Measurements from ENCODE around the gene GH1. TPM values are rescaled to one million over a fixed set of nuclear protein-coding genes. Genes with fewer than 3 reads are reported as not detected.
A peak's percentile ranks its signal among the peaks of the same experiment; 100 is the strongest.
"Not testable (repeated sequence)": the region's sequence is repeated elsewhere in the genome, so short reads cannot be mapped to it uniquely, and the experiment has no call there.

GH1 gene
- total RNA-seq (1.7 and 2.7 TPM in 2 replicates), polyA plus RNA-seq (2.3 and 3.5 TPM in 2 replicates), polyA minus RNA-seq (0.64 and 6.6 TPM in 2 replicates)
- total RNA-seq (2013), result 2.1 TPM

GRCh38 chr17:63918789-63919305 is at the start of gene GH1:
Gene GH1 (minus strand): TSS chr17:63918839. CDS start chr17:63918776, 63 bp downstream.
- intact Hi-C loops (cut with micrococcal nuclease), result loop anchor here (1.0 to 2.0 kb wide), 5 partner anchors 12 to 106 kb away; no protein-coding TSS in a partner anchor
- not testable (repeated sequence) for DNase-seq; ATAC-seq (ENCODE audit: low read depth); H3K27me3 Mint-ChIP-seq; H3K9me3 ChIP-seq (ENCODE audit: control extremely low read depth in 1 of 3, control insufficient read depth in 2 of 3, insufficient read depth in 1 of 3, low read length in 2 of 3); H3K9ac ChIP-seq (ENCODE audit: low read length); H3K9me3 Mint-ChIP-seq (ENCODE audit: insufficient read depth); H3K27me3 ChIP-seq (replicated peaks in 1 of 4; ENCODE audit: control extremely low read depth in 1 of 4, control insufficient read depth in 3 of 4, insufficient read depth in 4 of 4, low read length in 3 of 4); H3K36me3 ChIP-seq (replicated peaks in 1 of 2; ENCODE audit: control extremely low read depth in 1 of 2, control insufficient read depth in 1 of 2, extremely low read depth in 1 of 2, insufficient read depth in 2 of 2, low read length in 1 of 2); H4K20me1 ChIP-seq (ENCODE audit: control insufficient read depth, insufficient read depth, low read length, poor library complexity, severe bottlenecking); H2AFZ ChIP-seq (ENCODE audit: insufficient read depth, low read depth, low read length, poor library complexity, severe bottlenecking)
- H3K4me3 Mint-ChIP-seq, result peak within 1 kb of the TSS; percentile 87
- peak within 1 kb of the TSS in 1 of 2 donors; percentile 18 for H3K27ac ChIP-seq (ENCODE audit: low read length in 2 of 2)
- POLR2A ChIA-PET, result interaction anchor here (1.2 to 6.8 kb wide), 10 partner anchors 9 to 156 kb away, joined by 4 to 160 read pairs (median 8); partner anchors contain the start of genes CD79B and ICAM2
- 100% methylated on average over 1 of the region's 10 CpGs for WGBS (ENCODE audit: insufficient coverage)
- H3K4me3 ChIP-seq (ENCODE audit: control extremely low read depth in 1 of 5, extremely low read depth in 1 of 5, insufficient read depth in 1 of 5, low read depth in 2 of 5, low read length in 4 of 5), result peak within 1 kb of the TSS in 3 of 5 experiments; percentile 8 to 26 (median 19)
- H3K4me1 ChIP-seq (ENCODE audit: control insufficient read depth in 2 of 2, insufficient read depth in 2 of 2, low read length in 2 of 2), result peaks cover 66 to 83% of the 10 kb centered on the region in 2 donors
- H3K27ac Mint-ChIP-seq, result peak within 1 kb of the TSS; percentile 86
- CTCF ChIA-PET, result interaction anchor here (0.9 to 26.0 kb wide), 28 partner anchors 8 to 214 kb away, joined by 3 to 834 read pairs (median 8); partner anchors contain the start of genes CD79B, CSHL1, GH2 and ICAM2
- peaks cover 72% of the 10 kb centered on the region for H3K4me1 Mint-ChIP-seq
- H3K4me2 ChIP-seq (replicated peaks; ENCODE audit: low read depth, low read length, poor library complexity, severe bottlenecking), result peak within 1 kb of the TSS; percentile 62
- H3K79me2 ChIP-seq (ENCODE audit: control insufficient read depth, insufficient read depth, low read length), result peaks cover 24% of the 10 kb centered on the region

GRCh38 chr17:63967953-63968352 is 49.3 kb upstream of the GH1 start:
- Mint-ChIP-seq H3K27me3 (peaks cover 5% of the 10 kb centered on the region), H3K4me3 (no peak overlapping the region), H3K27ac (no peak overlapping the region), H3K4me1 (peaks cover 6% of the 10 kb centered on the region), H3K9me3 (ENCODE audit: insufficient read depth) (no peaks in the 10 kb centered on the region)
- TF ChIP-seq CTCF (IDR thresholded peaks at IDR 0.05) (no peak), EZH2 (IDR thresholded peaks at IDR 0.05; ENCODE audit: borderline replicate concordance, insufficient read depth, low read depth, low read length, poor library complexity, severe bottlenecking) (no peak)
- CTCF ChIA-PET, result interaction anchor here (1.7 to 4.0 kb wide), 3 partner anchors 17 to 61 kb away, joined by 6 to 14 read pairs (median 6); no protein-coding TSS in a partner anchor
- intact Hi-C loops (cut with micrococcal nuclease), result no loop called here
- H3K79me2 ChIP-seq (ENCODE audit: control insufficient read depth, insufficient read depth, low read length), result no peaks in the 10 kb centered on the region
- H3K27me3 ChIP-seq (replicated peaks in 1 of 4; ENCODE audit: control extremely low read depth in 1 of 4, control insufficient read depth in 3 of 4, insufficient read depth in 4 of 4, low read length in 3 of 4), result peaks cover 0 to 2% (median 0%) of the 10 kb centered on the region in 4 experiments
- H3K36me3 ChIP-seq (replicated peaks in 1 of 2; ENCODE audit: control extremely low read depth in 1 of 2, control insufficient read depth in 1 of 2, extremely low read depth in 1 of 2, insufficient read depth in 2 of 2, low read length in 1 of 2), result no peaks in the 10 kb centered on the region
- no peaks in the 10 kb centered on the region for H3K9me3 ChIP-seq (ENCODE audit: control extremely low read depth in 1 of 3, control insufficient read depth in 2 of 3, insufficient read depth in 1 of 3, low read length in 2 of 3)
- POLR2A ChIA-PET, result interaction anchor here (0.8 kb wide), 1 partner anchor 12 kb away, joined by 4 read pairs; no protein-coding TSS in a partner anchor
- no peak overlapping the region for H3K4me3 ChIP-seq (ENCODE audit: control extremely low read depth in 1 of 5, extremely low read depth in 1 of 5, insufficient read depth in 1 of 5, low read depth in 2 of 5, low read length in 4 of 5)
- no peak for DNase-seq
- no peak overlapping the region for H3K4me2 ChIP-seq (replicated peaks; ENCODE audit: low read depth, low read length, poor library complexity, severe bottlenecking)
- no peaks in the 10 kb centered on the region for H4K20me1 ChIP-seq (ENCODE audit: control insufficient read depth, insufficient read depth, low read length, poor library complexity, severe bottlenecking)
- H3K9ac ChIP-seq (ENCODE audit: low read length), result no peak overlapping the region
- ATAC-seq (ENCODE audit: low read depth), result no peak
- peaks cover 5 to 10% of the 10 kb centered on the region in 2 donors for H3K4me1 ChIP-seq (ENCODE audit: control insufficient read depth in 2 of 2, insufficient read depth in 2 of 2, low read length in 2 of 2)
- no peak overlapping the region for H2AFZ ChIP-seq (ENCODE audit: insufficient read depth, low read depth, low read length, poor library complexity, severe bottlenecking)
- no peak overlapping the region for H3K27ac ChIP-seq (ENCODE audit: low read length in 2 of 2)
- WGBS (ENCODE audit: insufficient coverage), result 95% methylated on average over 19 of the region's 19 CpGs
